ENCODE data around the gene SLC27A3.

GRCh38 chr1:153769221-153769620 lies 6.0 kb upstream of the SLC27A3 start:
- TF ChIP-seq, protein P1, sequence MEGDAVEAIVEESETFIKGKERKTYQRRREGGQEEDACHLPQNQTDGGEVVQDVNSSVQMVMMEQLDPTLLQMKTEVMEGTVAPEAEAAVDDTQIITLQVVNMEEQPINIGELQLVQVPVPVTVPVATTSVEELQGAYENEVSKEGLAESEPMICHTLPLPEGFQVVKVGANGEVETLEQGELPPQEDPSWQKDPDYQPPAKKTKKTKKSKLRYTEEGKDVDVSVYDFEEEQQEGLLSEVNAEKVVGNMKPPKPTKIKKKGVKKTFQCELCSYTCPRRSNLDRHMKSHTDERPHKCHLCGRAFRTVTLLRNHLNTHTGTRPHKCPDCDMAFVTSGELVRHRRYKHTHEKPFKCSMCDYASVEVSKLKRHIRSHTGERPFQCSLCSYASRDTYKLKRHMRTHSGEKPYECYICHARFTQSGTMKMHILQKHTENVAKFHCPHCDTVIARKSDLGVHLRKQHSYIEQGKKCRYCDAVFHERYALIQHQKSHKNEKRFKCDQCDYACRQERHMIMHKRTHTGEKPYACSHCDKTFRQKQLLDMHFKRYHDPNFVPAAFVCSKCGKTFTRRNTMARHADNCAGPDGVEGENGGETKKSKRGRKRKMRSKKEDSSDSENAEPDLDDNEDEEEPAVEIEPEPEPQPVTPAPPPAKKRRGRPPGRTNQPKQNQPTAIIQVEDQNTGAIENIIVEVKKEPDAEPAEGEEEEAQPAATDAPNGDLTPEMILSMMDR (IDR thresholded peaks at IDR 0.05) = no peak
- TF ChIP-seq SP1 (CRISPR knock-in tag; conservative IDR thresholded peaks at IDR 0.05) (no peak), IRF1 (CRISPR knock-in tag; IDR thresholded peaks at IDR 0.05) (no peak), ZNF121 (CRISPR knock-in tag; IDR thresholded peaks at IDR 0.05) (no peak), JUN (CRISPR knock-in tag; IDR thresholded peaks at IDR 0.05) (no peak), USF1 (CRISPR knock-in tag; IDR thresholded peaks at IDR 0.05) (no peak), ATF3 (CRISPR knock-in tag; conservative IDR thresholded peaks at IDR 0.05) (no peak), ZNF263 (CRISPR knock-in tag; IDR thresholded peaks at IDR 0.05; ENCODE audit: low read depth) (no peak), ETV6 (CRISPR knock-in tag; IDR thresholded peaks at IDR 0.05) (no peak)
- TF ChIP-seq, protein P2, sequence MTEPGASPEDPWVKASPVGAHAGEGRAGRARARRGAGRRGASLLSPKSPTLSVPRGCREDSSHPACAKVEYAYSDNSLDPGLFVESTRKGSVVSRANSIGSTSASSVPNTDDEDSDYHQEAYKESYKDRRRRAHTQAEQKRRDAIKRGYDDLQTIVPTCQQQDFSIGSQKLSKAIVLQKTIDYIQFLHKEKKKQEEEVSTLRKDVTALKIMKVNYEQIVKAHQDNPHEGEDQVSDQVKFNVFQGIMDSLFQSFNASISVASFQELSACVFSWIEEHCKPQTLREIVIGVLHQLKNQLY (CRISPR knock-in tag; IDR thresholded peaks at IDR 0.05) = no peak
